H9 (cell line): ENCODE data around the gene PIP5KL1. TPM values are rescaled to one million over a fixed set of nuclear protein-coding genes. Genes with fewer than 3 reads are reported as not detected.

Experiments used
- DNase-seq: peaks from one replicate; pipeline ENCODE4 v3.0.0-alpha.2; 2017
- H2AFZ ChIP-seq: one replicate; pipeline ENCODE4 v1.6.1; 2013; ENCODE audit warnings: mild to moderate bottlenecking, low read length, control low read depth, moderate library complexity
- H2AK5ac ChIP-seq: 2 replicates; pipeline ENCODE4 v1.6.1; 2013; ENCODE audit warnings: low read length, control low read depth, mixed read lengths; ENCODE audit not compliant: insufficient read length
- H2BK120ac ChIP-seq: one replicate; pipeline ENCODE4 v1.6.1; 2013; ENCODE audit warnings: low read depth, mild to moderate bottlenecking, low read length, control low read depth, inconsistent platforms; ENCODE audit not compliant: poor library complexity, severe bottlenecking
- H2BK12ac ChIP-seq: 2 replicates; pipeline ENCODE4 v1.6.1; 2013; ENCODE audit warnings: low read length, control low read depth, mixed read lengths, low read depth; ENCODE audit not compliant: insufficient read length
- H2BK15ac ChIP-seq: 2 replicates; pipeline ENCODE4 v1.6.1; 2013; ENCODE audit warnings: low read depth, low read length, control low read depth
- H2BK20ac ChIP-seq: one replicate; pipeline ENCODE4 v1.6.1; 2013; ENCODE audit warnings: low read depth, mild to moderate bottlenecking, low read length, control low read depth, inconsistent platforms; ENCODE audit not compliant: poor library complexity, severe bottlenecking
- H2BK5ac ChIP-seq: 2 replicates; pipeline ENCODE4 v1.6.1; 2013; ENCODE audit warnings: low read length, control low read depth, mixed read lengths; ENCODE audit not compliant: insufficient read length
- H3K14ac ChIP-seq: 2 replicates; pipeline ENCODE4 v1.6.1; 2013; ENCODE audit warnings: low read length, control low read depth; ENCODE audit not compliant: insufficient read depth
- H3K18ac ChIP-seq: 2 replicates; pipeline ENCODE4 v1.6.1; 2013; ENCODE audit warnings: low read depth, mild to moderate bottlenecking, mixed read lengths, low read length, control low read depth; ENCODE audit not compliant: insufficient read length
- H3K23ac ChIP-seq: 2 replicates; pipeline ENCODE4 v1.6.1; 2013; ENCODE audit warnings: low read length, control low read depth, mixed read lengths, low read depth; ENCODE audit not compliant: insufficient read length
- H3K23me2 ChIP-seq: 2 replicates; pipeline ENCODE4 v1.6.1; 2013; ENCODE audit warnings: low read depth, mild to moderate bottlenecking, mixed read lengths, low read length, control low read depth; ENCODE audit not compliant: insufficient read length, poor library complexity, severe bottlenecking
- H3K27ac ChIP-seq: 2 replicates; pipeline ENCODE4 v1.5.1; 2013; ENCODE audit warnings: low read length, control low read depth, mixed read lengths, low read depth; ENCODE audit not compliant: insufficient read length
- H3K27me3 ChIP-seq: 2 replicates; pipeline ENCODE4 v1.6.1; 2013; ENCODE audit warnings: low read length, control low read depth, inconsistent platforms; ENCODE audit not compliant: insufficient read depth
- H3K4ac ChIP-seq: 2 replicates; pipeline ENCODE4 v1.6.1; 2013; ENCODE audit warnings: low read depth, mild to moderate bottlenecking, control low read depth, inconsistent platforms, low read length, moderate library complexity
- H3K4me1 ChIP-seq: 2 replicates; pipeline ENCODE4 v1.6.1; 2013; ENCODE audit warnings: low read length, control low read depth, inconsistent platforms; ENCODE audit not compliant: insufficient read depth
- H3K4me2 ChIP-seq: 2 replicates; pipeline ENCODE4 v1.6.1; 2013; ENCODE audit warnings: low read length, control low read depth, mixed read lengths; ENCODE audit not compliant: insufficient read length, insufficient read depth
- H3K56ac ChIP-seq: 2 replicates; pipeline ENCODE4 v1.6.1; 2013; ENCODE audit warnings: low read depth, mild to moderate bottlenecking, mixed read lengths, low read length, control low read depth; ENCODE audit not compliant: insufficient read length
- H3K79me1 ChIP-seq: 2 replicates; pipeline ENCODE4 v1.6.1; 2013; ENCODE audit warnings: low read depth, mild to moderate bottlenecking, moderate library complexity, low read length, control low read depth, inconsistent platforms; ENCODE audit not compliant: insufficient read depth, poor library complexity, severe bottlenecking
- H3K79me2 ChIP-seq: 2 replicates; pipeline ENCODE4 v1.6.1; 2013; ENCODE audit warnings: low read length, control low read depth, inconsistent platforms; ENCODE audit not compliant: insufficient read depth
- H3K9ac ChIP-seq: 2 replicates; pipeline ENCODE4 v1.6.1; 2013; ENCODE audit warnings: low read length, control low read depth, mixed read lengths; ENCODE audit not compliant: insufficient read length; ENCODE audit errors: extremely low read depth
- H3K9me3 ChIP-seq: one replicate; pipeline ENCODE4 v1.6.1; 2013; ENCODE audit warnings: low read depth, low read length, inconsistent platforms; ENCODE audit not compliant: control insufficient read depth
- H3T11ph ChIP-seq: one replicate; pipeline ENCODE4 v1.6.1; 2013; ENCODE audit warnings: mild to moderate bottlenecking, low read length, control low read depth, inconsistent platforms
- H4K20me1 ChIP-seq: one replicate; pipeline ENCODE4 v1.6.1; 2013; ENCODE audit not compliant: control insufficient read depth, insufficient read length, insufficient read depth
- H4K5ac ChIP-seq: 2 replicates; pipeline ENCODE4 v1.6.1; 2013; ENCODE audit warnings: low read depth, mild to moderate bottlenecking, mixed read lengths, low read length, control low read depth; ENCODE audit not compliant: insufficient read length
- H4K8ac ChIP-seq: replicated peaks from 2 replicates; pipeline ENCODE4 v1.6.1; 2013; ENCODE audit warnings: low read length, control low read depth, mixed read lengths, low read depth; ENCODE audit not compliant: insufficient read length
- H4K91ac ChIP-seq: 2 replicates; pipeline ENCODE4 v1.6.1; 2013; ENCODE audit warnings: low read depth, mild to moderate bottlenecking, moderate library complexity, mixed read lengths, low read length, control low read depth; ENCODE audit not compliant: insufficient read length
- H3K27ac Mint-ChIP-seq, 3 experiments: 2 replicates in 2 of 3; 3 replicates in 1 of 3; pipeline ENCODE4 v1.8.0; 2020 to 2021; ENCODE audit warnings: mixed read lengths in 3 of 3, mild to moderate bottlenecking in 1 of 3, moderate library complexity in 1 of 3
- H3K27me3 Mint-ChIP-seq: 2 replicates; pipeline ENCODE4 v1.8.0; 2021; ENCODE audit warnings: low read depth, mild to moderate bottlenecking, moderate library complexity, mixed read lengths
- H3K36me3 Mint-ChIP-seq, 3 experiments: 2 replicates in 2 of 3; 3 replicates in 1 of 3; pipeline ENCODE4 v1.8.0; 2020 to 2021; ENCODE audit warnings: low read depth in 3 of 3, mixed read lengths in 3 of 3; ENCODE audit not compliant: insufficient read depth in 1 of 3
- H3K4me1 Mint-ChIP-seq, 2 experiments: 2 replicates each; pipeline ENCODE4 v1.8.0; 2020; ENCODE audit warnings: mixed read lengths in 2 of 2
- H3K4me3 Mint-ChIP-seq, 2 experiments: 2 replicates in 1 of 2; 3 replicates in 1 of 2; pipeline ENCODE4 v1.8.0; 2020 to 2021; ENCODE audit warnings: mild to moderate bottlenecking in 2 of 2, mixed read lengths in 2 of 2, moderate library complexity in 1 of 2
- H3K9me3 Mint-ChIP-seq, 2 experiments: 2 replicates in 1 of 2; 3 replicates in 1 of 2; pipeline ENCODE4 v1.8.0; 2020; ENCODE audit warnings: mild to moderate bottlenecking in 2 of 2, mixed read lengths in 2 of 2, moderate library complexity in 1 of 2
- CTCF ChIP-seq: fragments of 200-600 bp; sonication (generic); conservative IDR thresholded peaks from 3 replicates; pipeline ENCODE4 v1.8.0; 2021; ENCODE audit warnings: antibody characterized with exemption, mild to moderate bottlenecking
- WGBS: extraction: QIAGEN DNeasy Blood & Tissue Kit; methylation state at CpG from one replicate; pipeline ENCODE4 v1.1.7; 2013; ENCODE audit warnings: missing lambda C conversion rate, low lambda C conversion rate, mixed read lengths; ENCODE audit not compliant: insufficient read length; ENCODE audit errors: extremely low coverage; 5-methylcytosine and 5-hydroxymethylcytosine counted together
- total RNA-seq: library from RNA; stranded (reverse); gene quantifications from 2 replicates; pipeline ENCODE4 v1.2.1, GENCODE V29; 2021

Gene PIP5KL1
- total RNA-seq, 1 experiment from 2014 or later, result 11.6 TPM

GRCh38 chr9:127903557-127904475 is 26.8 kb downstream of the PIP5KL1 start:
- Histone ChIP-seq H3K27ac (no peak overlapping the region), H3K4me1 (peaks cover 8% of the 10 kb centered on the region; the same call in 1 of the 2 replicates), H3K79me1 (no peaks in the 10 kb centered on the region), H4K20me1 (no peaks in the 10 kb centered on the region), H3K79me2 (no peaks in the 10 kb centered on the region), H3K9me3 (no peaks in the 10 kb centered on the region), H2BK120ac (no peak overlapping the region), H4K8ac (no peak overlapping the region), H2BK12ac (no peak overlapping the region), H3K4ac (no peak overlapping the region), H3K56ac (no peak overlapping the region), H3K23ac (no peak overlapping the region), H3K27me3 (no peaks in the 10 kb centered on the region), H3T11ph (no peak overlapping the region), H2BK20ac (no peak overlapping the region), H2AFZ (no peak overlapping the region), H3K18ac (no peak overlapping the region), H3K14ac (no peak overlapping the region; the same call in 1 of the 2 replicates), H4K91ac (no peak overlapping the region), H3K9ac (no peak overlapping the region), H3K23me2 (no peaks in the 10 kb centered on the region), H2AK5ac (no peak overlapping the region), H3K4me2 (no peak overlapping the region), H2BK5ac (no peak overlapping the region), H4K5ac (no peak overlapping the region), H2BK15ac (no peak overlapping the region)
- DNase-seq, result peak; percentile 92
- Mint-ChIP-seq H3K4me1 (peaks cover 17 to 40% of the 10 kb centered on the region in 2 experiments), H3K27ac (peak overlapping the region; percentile 23 to 85 (median 66); a peak in 5 of 7 replicates), H3K36me3 (no peaks in the 10 kb centered on the region), H3K9me3 (no peaks in the 10 kb centered on the region), H3K4me3 (peak overlapping the region; percentile 19 to 56; a peak in 2 of 5 replicates), H3K27me3 (no peaks in the 10 kb centered on the region)
- TF ChIP-seq CTCF, result no peak
- no CpG with 5 or more reads among the region's 17 CpGs for WGBS
